ENCODE results near the gene KLHL2.

GRCh38 chr4:165234766-165235165 lies 27.4 kb downstream of the KLHL2 start:
- no peak for TF ChIP-seq HNRNPL (IDR thresholded peaks at IDR 0.05; ENCODE audit: low read depth, low read length)
- TF ChIP-seq, protein P1, sequence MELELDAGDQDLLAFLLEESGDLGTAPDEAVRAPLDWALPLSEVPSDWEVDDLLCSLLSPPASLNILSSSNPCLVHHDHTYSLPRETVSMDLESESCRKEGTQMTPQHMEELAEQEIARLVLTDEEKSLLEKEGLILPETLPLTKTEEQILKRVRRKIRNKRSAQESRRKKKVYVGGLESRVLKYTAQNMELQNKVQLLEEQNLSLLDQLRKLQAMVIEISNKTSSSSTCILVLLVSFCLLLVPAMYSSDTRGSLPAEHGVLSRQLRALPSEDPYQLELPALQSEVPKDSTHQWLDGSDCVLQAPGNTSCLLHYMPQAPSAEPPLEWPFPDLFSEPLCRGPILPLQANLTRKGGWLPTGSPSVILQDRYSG (CRISPR knock-in tag; IDR thresholded peaks at IDR 0.05): no peak
- TF ChIP-seq HNRNPH1 (optimal IDR thresholded peaks at IDR 0.05; ENCODE audit: low read depth, low read length): no peak
- TF ChIP-seq POLR2A (IDR thresholded peaks at IDR 0.05; ENCODE audit: insufficient read depth in 1 of 2, low read depth in 2 of 2, low read length in 2 of 2): no peak
